GM12891 (cell line): Measurements from ENCODE around the gene PAPPA2.

ENCODE experiments used
- POLR2A ChIP-seq: IDR thresholded peaks from 2 replicates; pipeline ENCODE4 v1.6.1; 2011; ENCODE audit warnings: low read depth, low read length, control low read depth
- POLR2AphosphoS5 ChIP-seq: IDR thresholded peaks from 2 replicates; pipeline ENCODE4 v1.6.1; 2011; ENCODE audit warnings: low read depth, low read length, control low read depth
- TAF1 ChIP-seq: IDR thresholded peaks from 2 replicates; pipeline ENCODE4 v1.6.1; 2011; ENCODE audit warnings: low read depth, low read length, control low read depth

GRCh38 chr1:176450526-176450925 is 12.4 kb upstream of the PAPPA2 start:
- no peak for TF ChIP-seq POLR2AphosphoS5
- TF ChIP-seq TAF1, result no peak
- TF ChIP-seq POLR2A, result no peak
